GM23248 (cell line): ENCODE results near the gene RBM4B.

Experiments used
- EZH2 ChIP-seq: fragments of 200-600 bp; sonication (generic); IDR thresholded peaks from 2 replicates; pipeline ENCODE4 v1.6.1; 2018; ENCODE audit warnings: antibody characterized with exemption, mild to moderate bottlenecking; ENCODE audit not compliant: insufficient read depth, poor library complexity, severe bottlenecking
- EZH2phosphoT487 ChIP-seq: fragments of 200-600 bp; sonication (generic); IDR thresholded peaks from 2 replicates; pipeline ENCODE4 v1.6.1; 2018; ENCODE audit warnings: antibody characterized with exemption, moderate library complexity, mild to moderate bottlenecking, low read depth; ENCODE audit not compliant: insufficient read depth

DNA sequence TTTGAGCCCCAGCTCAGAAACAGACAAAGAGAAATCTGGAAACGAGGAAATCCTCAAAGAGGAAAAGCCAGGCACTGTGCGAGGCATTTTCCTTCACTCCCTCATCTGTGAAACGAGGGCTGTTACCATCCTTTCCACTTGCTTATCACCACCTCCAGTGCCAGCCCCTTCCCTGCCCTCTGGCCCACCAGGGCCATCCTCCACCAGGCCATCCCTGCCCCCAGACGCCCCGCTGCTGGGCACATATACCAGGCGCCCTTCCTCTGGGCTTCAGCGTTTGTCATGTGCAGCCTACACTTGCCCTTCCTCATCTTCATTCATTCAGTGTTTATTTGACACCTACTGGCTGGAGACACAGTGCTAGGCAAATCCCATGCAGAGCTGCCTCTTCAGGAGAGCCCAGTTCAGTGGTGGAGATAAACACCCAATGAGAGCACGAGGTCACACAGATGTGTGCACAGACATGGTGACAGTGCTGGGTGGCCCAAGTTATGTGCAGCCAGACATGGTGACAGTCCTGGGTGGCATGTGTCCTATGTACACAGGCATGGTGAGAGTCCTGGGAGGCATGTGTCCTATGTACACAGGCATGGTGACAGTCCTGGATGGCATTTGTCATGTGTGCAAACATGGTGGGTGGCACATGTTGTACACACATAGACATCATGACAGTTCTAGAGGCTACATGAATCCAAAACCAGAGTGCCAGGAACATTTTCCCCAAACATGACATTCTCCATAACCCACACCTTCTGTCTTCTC is 41.6 kb upstream of the RBM4B start:
- TF ChIP-seq EZH2phosphoT487 (no peak), EZH2 (no peak)
